Measurements from ENCODE around the gene VWA5B1.

The VWA5B1 gene

DNA sequence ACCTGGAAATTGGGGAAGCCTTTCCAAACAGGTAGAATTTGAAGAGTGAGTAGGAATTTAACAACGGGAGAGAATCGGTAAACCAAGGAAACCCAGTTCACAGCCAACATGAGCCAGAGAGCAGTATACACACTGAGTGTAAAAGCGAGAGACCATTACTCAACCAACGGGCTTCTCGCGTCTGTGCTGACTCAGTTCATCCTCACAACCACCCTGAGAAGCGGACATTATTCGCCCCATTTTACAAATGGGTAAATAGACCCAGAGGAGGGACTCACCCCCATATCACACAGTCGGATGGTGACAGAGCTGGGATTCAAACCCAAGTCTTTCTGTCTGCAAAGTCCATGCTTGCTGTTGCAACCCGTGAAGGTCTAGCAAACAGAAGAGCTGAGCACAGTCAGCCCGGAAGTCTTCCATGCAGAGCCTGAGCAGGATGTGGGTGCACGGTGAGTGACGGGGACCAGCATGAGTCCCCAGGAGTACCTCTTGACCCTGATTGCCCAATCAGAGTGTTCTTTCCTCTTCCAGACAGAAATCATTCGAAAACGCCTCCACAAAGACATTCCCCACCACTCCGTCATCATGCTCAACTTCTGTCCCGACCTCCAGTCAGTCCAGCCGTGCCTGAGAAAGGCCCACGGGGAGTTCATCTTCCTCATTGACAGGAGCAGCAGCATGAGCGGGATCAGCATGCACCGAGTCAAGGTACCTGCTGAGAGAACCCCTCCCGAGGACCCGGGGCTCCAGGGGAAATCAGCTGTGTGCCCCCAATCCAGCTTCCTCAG is 32.3 kb downstream of the VWA5B1 start:
- no peak for DNase-seq (ENCODE audit: low spot score)

GRCh38 chr1:20323613-20323920 is 32.9 kb downstream of the VWA5B1 start:
- no peak for DNase-seq (ENCODE audit: low spot score)

DNA sequence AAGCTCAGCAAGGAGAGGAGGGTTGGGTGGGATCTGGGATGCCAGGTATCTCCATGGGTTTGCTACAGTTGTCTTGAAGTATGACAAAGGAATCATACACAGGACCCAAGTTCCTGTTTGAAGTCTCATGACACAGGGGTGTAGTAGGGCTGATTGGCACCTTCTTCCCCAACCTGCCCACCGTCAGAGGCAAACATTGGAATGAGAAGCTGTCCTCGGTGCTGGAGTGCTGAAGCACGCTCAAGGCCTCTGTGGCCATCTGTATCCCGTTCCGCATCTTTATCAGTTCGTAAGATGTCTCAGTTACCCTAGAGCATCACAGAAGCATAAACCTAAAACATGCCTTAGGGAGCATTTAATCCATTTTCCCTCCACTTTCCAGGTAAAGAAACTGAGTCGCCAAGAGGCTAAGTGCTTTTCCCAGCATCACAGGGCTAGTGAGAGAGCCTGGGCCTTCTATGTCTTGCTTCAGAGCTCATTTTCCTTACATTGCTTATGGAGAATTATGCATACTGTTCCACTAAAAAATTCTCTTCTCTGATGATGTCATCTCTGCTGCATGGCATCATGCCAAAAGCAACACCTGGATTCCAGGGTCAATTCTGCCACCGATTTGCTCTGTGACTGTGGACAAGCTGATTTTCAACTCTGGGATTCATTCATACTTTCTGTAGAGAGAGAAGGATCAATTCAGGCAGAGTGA is 34.2 kb downstream of the VWA5B1 start:
- DNase-seq (ENCODE audit: low spot score) = no peak

- no peak for DNase-seq (ENCODE audit: low spot score)
These were observed 34.8 kb downstream of the VWA5B1 start for GRCh38 chr1:20325407-20325843.

- DNase-seq (ENCODE audit: low spot score) = no peak
These were observed 35.3 kb downstream of the VWA5B1 start for GRCh38 chr1:20325844-20326420.

DNA sequence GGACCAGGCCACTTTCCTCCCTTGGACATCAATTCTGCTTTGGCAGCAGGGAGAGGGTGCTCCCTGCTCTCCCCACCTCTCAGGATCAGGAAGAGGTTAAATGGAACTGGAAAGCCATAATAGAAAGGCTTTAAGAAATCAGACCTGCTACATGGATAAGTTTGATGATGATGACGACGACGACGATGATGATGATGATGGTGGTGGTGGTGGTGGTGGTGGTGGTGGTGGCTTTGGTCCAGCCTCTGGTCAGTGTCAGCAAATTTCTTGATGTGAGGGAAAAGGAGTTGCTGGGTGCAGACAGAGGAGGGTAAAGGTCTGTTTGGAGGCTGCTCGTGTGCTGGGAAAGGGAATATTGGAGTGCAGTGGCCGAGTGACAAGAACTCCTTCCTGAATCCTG is 36.8 kb downstream of the VWA5B1 start:
- DNase-seq (ENCODE audit: low spot score) = no peak

DNA sequence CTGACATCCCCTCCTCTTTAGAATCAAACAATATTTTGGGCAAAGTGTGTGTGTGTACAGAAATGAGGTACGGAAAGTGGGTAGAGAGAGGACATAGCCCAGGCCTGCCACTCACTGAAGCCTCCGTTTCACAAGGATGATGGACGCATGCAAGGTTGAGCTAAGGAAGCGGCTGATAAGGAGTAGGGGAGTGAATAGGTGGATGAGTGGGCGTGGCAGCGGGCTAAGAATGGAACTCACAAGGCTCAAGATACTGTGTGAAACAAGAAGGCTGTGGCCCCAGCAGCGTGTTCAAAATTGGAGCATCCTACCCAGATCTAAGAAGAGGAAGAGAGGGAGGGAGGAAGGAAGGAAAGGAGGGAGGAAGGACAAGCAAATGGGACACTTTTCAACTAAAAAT is 37.5 kb downstream of the VWA5B1 start:
- no peak for DNase-seq (ENCODE audit: low spot score)

GRCh38 chr1:20329793-20330542 is 39.3 kb downstream of the VWA5B1 start:
- no peak for DNase-seq (ENCODE audit: low spot score)

GRCh38 chr1:20334103-20334502 is 43.4 kb downstream of the VWA5B1 start:
- no peak for DNase-seq (ENCODE audit: low spot score)

DNA sequence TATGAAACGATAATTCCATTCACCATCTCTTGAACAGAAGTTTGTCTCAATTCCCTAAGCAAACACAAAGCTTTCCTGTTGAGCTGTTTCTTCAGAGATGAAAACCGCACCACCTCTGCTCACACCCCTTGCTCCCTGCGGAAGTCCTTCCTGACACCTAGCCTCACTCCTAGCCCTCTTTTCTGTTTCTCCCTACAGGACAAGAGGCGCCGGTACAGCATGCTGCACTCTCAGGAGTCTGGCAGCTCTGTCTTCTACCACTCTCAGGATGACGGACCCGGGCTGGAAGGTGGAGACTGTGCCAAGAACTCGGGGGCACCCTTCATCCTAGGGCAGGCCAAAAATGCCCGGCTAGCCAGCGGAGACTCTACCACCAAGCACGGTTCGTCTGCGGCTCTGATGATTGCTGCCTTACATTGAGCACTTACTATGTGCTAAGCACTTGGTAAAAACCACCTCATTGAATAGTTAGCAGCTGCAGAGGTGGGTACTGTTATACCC is 45.5 kb downstream of the VWA5B1 start:
- no peak for DNase-seq (ENCODE audit: low spot score)

GRCh38 chr1:20337581-20337980 is 46.9 kb downstream of the VWA5B1 start:
- DNase-seq (ENCODE audit: low spot score) = no peak

DNA sequence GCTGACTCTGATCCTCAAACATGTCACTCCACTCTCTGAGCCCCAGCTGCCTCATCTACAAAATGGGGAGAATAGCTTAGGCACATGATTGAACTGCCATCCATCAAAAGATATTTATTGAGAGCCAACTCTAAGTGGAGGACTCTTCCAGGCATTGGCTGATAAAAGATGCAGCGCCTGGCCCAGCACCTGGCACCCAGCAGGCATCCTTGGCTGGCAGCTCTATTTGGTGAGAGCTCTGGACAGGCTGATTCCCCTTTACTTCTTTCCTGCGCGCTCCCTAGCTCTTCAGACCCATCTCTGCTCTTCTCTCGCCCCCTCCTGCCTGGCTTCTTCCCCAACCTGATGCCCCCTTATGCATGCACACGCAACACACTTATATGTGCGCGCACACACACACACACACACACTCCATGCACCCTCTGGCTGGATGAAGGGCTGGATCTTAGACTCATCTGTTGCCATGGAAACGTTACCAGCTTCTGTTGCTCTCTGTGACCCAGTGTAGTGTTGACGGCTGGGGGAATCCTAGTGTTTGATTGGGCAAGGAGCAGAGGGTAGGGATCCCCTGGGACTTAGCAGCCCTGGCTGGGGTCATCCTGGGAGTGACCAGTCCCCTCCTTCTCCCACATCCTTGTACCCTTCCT is 49.3 kb downstream of the VWA5B1 start:
- DNase-seq (ENCODE audit: low spot score) = no peak

DNA sequence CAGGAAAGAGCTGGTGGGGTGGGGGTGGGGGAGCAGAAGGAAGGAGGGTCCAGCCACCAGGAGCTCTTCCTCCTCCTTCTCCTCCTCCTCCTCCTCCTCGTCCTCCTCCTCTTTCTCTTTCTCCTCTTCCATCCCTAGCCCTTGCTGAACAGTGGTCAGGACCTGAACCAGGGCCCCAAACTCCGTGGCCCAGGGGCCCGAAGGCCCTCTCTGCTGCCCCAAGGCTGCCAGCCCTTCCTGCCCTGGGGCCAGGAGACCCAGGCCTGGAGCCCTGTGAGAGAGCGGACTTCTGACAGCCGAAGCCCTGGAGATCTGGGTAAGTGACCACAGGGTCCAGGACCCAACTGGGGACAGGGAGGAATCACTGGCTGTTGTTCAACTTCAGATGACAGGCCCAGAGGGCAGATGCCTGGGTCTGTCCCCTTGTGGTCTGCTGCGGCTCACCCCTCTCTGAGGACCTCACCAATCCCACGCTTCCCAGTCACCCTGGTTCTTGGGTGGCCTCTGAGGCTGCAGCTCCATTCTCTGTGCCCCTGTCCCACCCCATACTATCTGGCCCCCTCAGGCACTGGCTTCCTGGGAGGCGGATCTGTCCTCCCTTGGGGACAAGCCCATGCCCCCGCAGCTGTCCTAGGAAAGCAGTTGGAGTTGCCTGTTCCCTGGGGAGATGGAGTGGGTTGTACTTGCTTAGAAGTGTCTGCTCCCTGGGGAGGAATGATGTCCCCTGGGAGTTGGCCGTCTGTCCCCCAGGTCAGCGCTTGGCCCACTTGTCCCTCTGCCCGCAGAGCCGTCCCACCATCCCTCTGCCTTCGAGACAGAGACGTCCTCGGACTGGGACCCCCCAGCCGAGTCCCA is 51.8 kb downstream of the VWA5B1 start:
- DNase-seq (ENCODE audit: low spot score) = no peak

- DNase-seq (ENCODE audit: low spot score) = no peak
These were observed 52.7 kb downstream of the VWA5B1 start for GRCh38 chr1:20343149-20343937.

GRCh38 chr1:20343938-20344302 is 53.2 kb downstream of the VWA5B1 start:
- no peak for DNase-seq (ENCODE audit: low spot score)

DNA sequence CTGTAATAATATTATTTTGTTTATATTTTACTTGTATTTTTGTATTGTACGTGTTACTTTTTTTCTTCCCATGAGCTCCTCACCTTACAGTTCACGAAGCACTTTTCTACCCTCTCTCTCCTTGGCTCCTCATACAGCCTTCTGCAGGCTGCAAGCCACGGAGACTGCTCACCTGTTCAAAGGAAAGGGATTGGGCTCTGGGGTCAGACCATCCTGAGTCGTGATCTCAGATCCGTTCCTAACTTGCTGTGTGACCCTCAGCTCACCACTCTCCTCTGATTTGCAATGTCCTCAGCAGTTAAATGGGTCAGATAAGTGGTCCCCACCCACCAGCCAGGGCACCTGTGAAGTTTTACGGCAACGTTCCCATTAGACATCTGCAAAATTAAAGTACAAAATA is 54.1 kb downstream of the VWA5B1 start:
- no peak for DNase-seq (ENCODE audit: low spot score)

DNA sequence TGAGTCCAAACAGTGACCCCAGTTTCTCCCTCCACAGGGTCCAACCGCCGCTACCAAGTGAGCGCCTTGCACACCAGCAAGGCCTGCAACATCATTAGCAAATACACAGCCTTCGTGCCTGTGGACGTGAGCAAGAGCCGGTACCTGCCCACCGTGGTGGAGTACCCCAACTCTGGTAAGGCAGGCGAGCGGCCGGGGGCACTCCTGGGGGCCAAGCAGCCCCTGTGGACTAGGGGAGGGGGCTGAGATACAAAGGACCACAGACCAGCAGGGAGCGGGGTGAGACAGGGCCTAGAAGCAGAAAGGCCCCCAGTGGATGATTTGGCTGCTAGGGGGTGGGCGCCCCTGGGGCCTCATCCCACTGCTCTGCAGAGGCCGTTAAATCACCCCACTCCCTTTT is 54.7 kb downstream of the VWA5B1 start:
- DNase-seq (ENCODE audit: low spot score) = no peak

GRCh38 chr1:20346433-20346832 is 55.8 kb downstream of the VWA5B1 start:
- DNase-seq (ENCODE audit: low spot score) = no peak

- no peak for DNase-seq (ENCODE audit: low spot score)
These were observed 57.0 kb downstream of the VWA5B1 start for GRCh38 chr1:20347699-20348098.

DNA sequence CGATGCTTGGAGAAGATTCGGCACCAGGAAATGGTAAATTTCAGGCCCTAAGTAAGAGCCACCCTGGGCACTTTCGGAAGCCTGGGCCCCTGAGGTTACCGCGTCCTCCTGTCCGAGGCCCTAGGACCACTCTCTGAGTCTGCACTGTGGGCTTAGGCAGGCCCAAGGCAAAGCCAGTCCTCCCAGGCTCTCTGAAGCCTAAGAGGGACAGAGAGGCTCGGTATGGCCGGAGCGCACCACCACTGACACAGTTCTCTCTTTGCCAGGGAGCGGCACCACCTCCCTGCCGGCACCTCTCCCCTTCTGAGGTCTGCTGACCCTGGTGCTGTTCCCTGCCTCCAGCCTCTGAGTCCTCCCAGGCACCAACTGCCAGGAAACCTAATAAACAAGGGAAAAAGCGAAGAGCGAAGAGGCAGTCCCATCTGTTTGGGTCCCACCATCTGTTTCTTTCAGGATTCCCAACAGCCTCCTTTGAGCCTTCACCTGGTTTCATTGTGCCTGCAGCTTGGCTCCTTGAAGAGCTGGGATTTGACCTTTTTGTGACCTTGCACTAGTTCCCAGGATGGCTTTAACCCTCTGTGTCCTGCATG is 57.7 kb downstream of the VWA5B1 start:
- no peak for DNase-seq (ENCODE audit: low spot score)

Data from kidney capillary endothelial cell (primary cell).